Esophagus muscularis mucosa (tissue), 4 donors: ENCODE data around the gene NCOA3. TPM values are rescaled to one million over a fixed set of nuclear protein-coding genes. Genes with fewer than 3 reads are reported as not detected.
A peak's percentile ranks its signal among the peaks of the same experiment; 100 is the strongest.

Source experiments
- DNase-seq: peaks from one replicate; pipeline ENCODE4 v3.0.0-alpha.2; 2017; ENCODE audit errors: extremely low spot score
- H3K27ac ChIP-seq, 4 donors: fragments of 200-600 bp; sonication (generic); replicated peaks in 1 of 4; 1 replicate in 3 of 4; 2 replicates in 1 of 4; pipeline ENCODE4 v1.5.1; 2016 to 2019; ENCODE audit warnings: mild to moderate bottlenecking in 1 of 4
- H3K27me3 ChIP-seq, 4 donors: fragments of 200-600 bp; sonication (generic); one replicate each; pipeline versions ENCODE4 v1.5.1 to v1.6.0; 2016 to 2019
- H3K36me3 ChIP-seq, 4 donors: fragments of 200-600 bp; sonication (generic); one replicate each; pipeline ENCODE4 v1.5.1; 2016 to 2019
- H3K4me1 ChIP-seq, 4 donors: fragments of 200-600 bp; sonication (generic); one replicate each; pipeline ENCODE4 v1.5.1; 2016 to 2019
- H3K4me3 ChIP-seq, 4 donors: fragments of 200-600 bp; sonication (generic); 1 replicate in 2 of 4; 2 replicates in 2 of 4; pipeline ENCODE4 v1.5.1; 2016 to 2019; ENCODE audit warnings: mild to moderate bottlenecking in 4 of 4, moderate library complexity in 1 of 4
- H3K9me3 ChIP-seq, 4 donors: fragments of 200-600 bp; sonication (generic); 1 replicate in 3 of 4; 2 replicates in 1 of 4; pipeline ENCODE4 v1.5.1; 2016 to 2019
- EP300 ChIP-seq: sonication (generic); formaldehyde crosslinking; IDR thresholded peaks from one replicate; pipeline ENCODE4 v1.6.1; 2017; ENCODE audit warnings: antibody characterized with exemption
- POLR2A ChIP-seq: fragments of 450-650 bp; IDR thresholded peaks from one replicate; pipeline ENCODE4 v1.6.1; 2017; ENCODE audit warnings: antibody characterized with exemption, moderate library complexity, mild to moderate bottlenecking, low read depth
- POLR2AphosphoS5 ChIP-seq, 2 donors: sonication (generic); formaldehyde crosslinking; IDR thresholded peaks; one replicate each; pipeline ENCODE4 v1.6.1; 2017; ENCODE audit warnings: antibody characterized with exemption in 2 of 2
- WGBS: methylation state at CpG from one replicate; pipeline ENCODE4 v1.1.5; 2018; 5-methylcytosine and 5-hydroxymethylcytosine counted together
- intact Hi-C: fragments of 100-400 bp; cut with DNase I; formaldehyde crosslinking; loops from one replicate; pipeline ENCODE4 v1.15.1; 2023
- total RNA-seq, 4 donors: library from RNA; depleted of rRNA; stranded (reverse); fragments of >200 nt; gene quantifications; one replicate each; pipeline versions ENCODE4 v1.1.0 to v1.2.1, GENCODE V29; 2016
- TF ChIP-seq, protein P1 (sequence below), 3 experiments: fragments of 200-600 bp in 2 of 3; fragments of 450-650 bp in 1 of 3; sonication (generic) in 2 of 3; IDR thresholded peaks; one replicate each; pipeline ENCODE4 v1.5.1; 2017 to 2019; ENCODE audit warnings: antibody characterized with exemption in 3 of 3, mild to moderate bottlenecking in 2 of 3, moderate library complexity in 1 of 3

NCOA3 gene
- total RNA-seq, 4 donors from 2014 or later, result 25.7 to 51.4 (median 35.8) TPM

DNA sequence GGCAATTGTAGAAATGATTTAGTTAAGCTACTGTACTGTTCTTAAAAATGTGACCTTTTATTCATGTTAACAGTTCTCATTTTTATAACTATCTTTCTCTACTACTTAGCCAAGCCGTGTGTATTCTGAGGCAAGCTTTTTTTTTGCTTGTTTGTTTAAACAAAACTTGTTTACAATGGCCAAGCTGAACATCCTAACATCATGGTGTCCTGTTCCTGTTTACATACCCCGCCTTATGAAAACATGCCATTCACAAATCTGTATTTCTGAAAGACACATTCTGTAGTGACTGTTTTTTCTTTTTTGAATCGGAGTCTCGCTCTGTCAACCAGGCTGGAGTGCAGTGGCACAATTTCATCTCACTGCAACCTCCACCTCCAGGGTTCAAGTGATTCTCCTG, 140.9 kb downstream of the NCOA3 start:
- Histone ChIP-seq H3K27ac (no peak overlapping the region), H3K27me3 (no peaks in the 10 kb centered on the region), H3K9me3 (no peaks in the 10 kb centered on the region), H3K4me1 (peaks cover 0 to 8% (median 0%) of the 10 kb centered on the region in 4 donors), H3K36me3 (peaks cover 32 to 91% (median 67%) of the 10 kb centered on the region in 4 donors), H3K4me3 (no peak overlapping the region)
- TF ChIP-seq POLR2AphosphoS5 (IDR thresholded peaks at IDR 0.05), result no peak
- no peak for DNase-seq
- WGBS, result 94% methylated on average over 4 of the region's 4 CpGs
- intact Hi-C loops, result no loop called here

DNA sequence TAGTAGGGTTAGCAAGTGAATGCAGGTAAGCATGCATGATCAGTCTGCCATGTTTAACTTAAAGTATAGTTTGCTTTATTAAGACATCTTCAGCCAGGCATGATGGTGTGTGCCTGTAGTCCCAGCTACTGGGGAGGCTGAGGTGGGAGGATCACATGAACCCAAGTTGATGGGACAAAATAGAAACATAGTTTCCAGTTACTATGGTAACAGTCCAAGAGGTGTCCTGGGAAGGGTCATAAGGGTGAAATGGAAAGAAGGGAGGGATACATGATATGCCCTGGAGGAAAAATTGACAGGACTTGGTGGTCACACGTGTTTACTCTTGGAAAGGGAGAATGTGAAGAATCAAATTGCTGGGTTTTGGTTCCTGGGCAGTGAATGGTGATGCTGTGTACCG, 143.9 kb downstream of the NCOA3 start:
- intact Hi-C loops, result no loop called here
- peaks cover 17 to 91% (median 70%) of the 10 kb centered on the region in 4 donors for H3K36me3 ChIP-seq
- WGBS, result 84% methylated on average over 2 of the region's 2 CpGs

DNA sequence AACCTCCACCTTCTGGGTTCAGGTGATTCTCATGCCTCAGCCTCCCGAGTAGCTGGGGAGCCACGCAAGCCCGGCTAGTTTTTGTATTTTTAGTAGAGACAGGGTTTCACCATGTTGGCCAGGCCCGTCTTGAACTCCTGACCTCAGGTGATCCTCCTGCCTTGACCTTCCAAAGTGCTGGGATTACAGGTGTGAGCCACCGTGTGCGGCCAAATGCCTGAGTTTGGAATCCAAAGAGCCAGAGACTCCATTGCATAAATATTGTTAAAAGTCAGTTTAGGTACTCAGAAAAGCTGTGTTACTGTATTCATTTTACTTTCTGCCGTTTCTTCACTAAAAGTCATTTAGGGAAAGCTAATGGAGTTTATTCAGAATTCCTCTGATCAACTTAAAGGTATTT, 146.3 kb downstream of the NCOA3 start:
- Histone ChIP-seq H3K4me1 (no peaks in the 10 kb centered on the region), H3K36me3 (peaks cover 29 to 99% (median 79%) of the 10 kb centered on the region in 4 donors), H3K27ac (no peak overlapping the region), H3K9me3 (no peaks in the 10 kb centered on the region), H3K4me3 (no peak overlapping the region), H3K27me3 (no peaks in the 10 kb centered on the region)
- DNase-seq, result no peak
- 92% methylated on average over 7 of the region's 7 CpGs for WGBS
- TF ChIP-seq POLR2AphosphoS5 (IDR thresholded peaks at IDR 0.05) (no peak), EP300 (no peak), POLR2A (no peak)
- TF ChIP-seq, protein P1, sequence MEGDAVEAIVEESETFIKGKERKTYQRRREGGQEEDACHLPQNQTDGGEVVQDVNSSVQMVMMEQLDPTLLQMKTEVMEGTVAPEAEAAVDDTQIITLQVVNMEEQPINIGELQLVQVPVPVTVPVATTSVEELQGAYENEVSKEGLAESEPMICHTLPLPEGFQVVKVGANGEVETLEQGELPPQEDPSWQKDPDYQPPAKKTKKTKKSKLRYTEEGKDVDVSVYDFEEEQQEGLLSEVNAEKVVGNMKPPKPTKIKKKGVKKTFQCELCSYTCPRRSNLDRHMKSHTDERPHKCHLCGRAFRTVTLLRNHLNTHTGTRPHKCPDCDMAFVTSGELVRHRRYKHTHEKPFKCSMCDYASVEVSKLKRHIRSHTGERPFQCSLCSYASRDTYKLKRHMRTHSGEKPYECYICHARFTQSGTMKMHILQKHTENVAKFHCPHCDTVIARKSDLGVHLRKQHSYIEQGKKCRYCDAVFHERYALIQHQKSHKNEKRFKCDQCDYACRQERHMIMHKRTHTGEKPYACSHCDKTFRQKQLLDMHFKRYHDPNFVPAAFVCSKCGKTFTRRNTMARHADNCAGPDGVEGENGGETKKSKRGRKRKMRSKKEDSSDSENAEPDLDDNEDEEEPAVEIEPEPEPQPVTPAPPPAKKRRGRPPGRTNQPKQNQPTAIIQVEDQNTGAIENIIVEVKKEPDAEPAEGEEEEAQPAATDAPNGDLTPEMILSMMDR (IDR thresholded peaks at IDR 0.05), result no peak
- intact Hi-C loops, result no loop called here

More for the DNA sequence above, 143.9 kb downstream of the NCOA3 start:
- H3K27ac ChIP-seq, result no peak overlapping the region
- no peaks in the 10 kb centered on the region for H3K27me3 ChIP-seq
- H3K4me1 ChIP-seq, result no peaks in the 10 kb centered on the region
- no peak for DNase-seq
- TF ChIP-seq, protein P1 (IDR thresholded peaks at IDR 0.05), result no peak
- TF ChIP-seq EP300 (no peak), POLR2AphosphoS5 (IDR thresholded peaks at IDR 0.05) (no peak), POLR2A (no peak)
- H3K9me3 ChIP-seq, result no peaks in the 10 kb centered on the region
- H3K4me3 ChIP-seq, result no peak overlapping the region

DNA sequence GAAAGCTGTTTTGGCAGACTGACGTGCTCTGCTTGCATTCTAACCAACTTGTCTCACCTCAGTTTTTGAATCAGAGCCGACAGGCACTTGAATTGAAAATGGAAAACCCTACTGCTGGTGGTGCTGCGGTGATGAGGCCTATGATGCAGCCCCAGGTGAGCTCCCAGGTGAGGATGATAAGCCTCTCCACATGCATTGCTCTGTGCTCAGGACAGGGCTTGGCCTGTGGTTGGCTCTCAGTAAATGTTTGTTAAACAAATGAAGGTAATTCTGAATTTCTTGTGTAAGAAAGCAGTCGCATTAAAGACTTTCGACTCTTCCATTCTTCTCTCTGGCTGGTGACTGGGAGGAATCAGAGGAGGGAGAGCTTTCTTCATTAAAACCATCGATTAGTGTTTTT, 147.3 kb downstream of the NCOA3 start:
- no peaks in the 10 kb centered on the region for H3K9me3 ChIP-seq
- H3K27ac ChIP-seq, result no peak overlapping the region
- H3K36me3 ChIP-seq, result peaks cover 35 to 99% (median 82%) of the 10 kb centered on the region in 4 donors
- no peak for TF ChIP-seq POLR2AphosphoS5 (IDR thresholded peaks at IDR 0.05)
- no peak for TF ChIP-seq POLR2A
- no peak for TF ChIP-seq EP300
- TF ChIP-seq, protein P1 (IDR thresholded peaks at IDR 0.05), result no peak
- intact Hi-C loops, result no loop called here
- no peak overlapping the region for H3K4me3 ChIP-seq
- WGBS, result 82% methylated on average over 6 of the region's 6 CpGs
- no peaks in the 10 kb centered on the region for H3K27me3 ChIP-seq
- DNase-seq, result no peak
- no peaks in the 10 kb centered on the region for H3K4me1 ChIP-seq

DNA sequence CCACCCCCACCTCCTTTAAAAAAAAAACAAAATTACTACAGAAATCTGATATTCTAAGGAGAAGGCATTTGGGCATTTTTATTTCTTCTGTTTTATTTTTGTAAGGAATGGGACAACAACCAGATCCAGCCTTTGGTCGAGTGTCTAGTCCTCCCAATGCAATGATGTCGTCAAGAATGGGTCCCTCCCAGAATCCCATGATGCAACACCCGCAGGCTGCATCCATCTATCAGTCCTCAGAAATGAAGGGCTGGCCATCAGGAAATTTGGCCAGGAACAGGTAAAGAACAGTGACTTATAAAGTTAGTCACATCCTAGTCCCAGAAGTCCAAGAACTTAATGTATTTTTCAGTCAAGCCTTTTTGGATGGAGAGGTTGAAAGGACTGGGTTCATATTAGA, 150.6 kb downstream of the NCOA3 start:
- H3K27me3 ChIP-seq, result no peaks in the 10 kb centered on the region
- H3K27ac ChIP-seq, result no peak overlapping the region
- H3K9me3 ChIP-seq, result no peaks in the 10 kb centered on the region
- H3K4me1 ChIP-seq, result no peaks in the 10 kb centered on the region
- WGBS, result 85% methylated on average over 3 of the region's 3 CpGs
- H3K4me3 ChIP-seq, result no peak overlapping the region
- TF ChIP-seq POLR2AphosphoS5 (IDR thresholded peaks at IDR 0.05) (no peak), POLR2A (no peak), EP300 (no peak)
- TF ChIP-seq, protein P1 (IDR thresholded peaks at IDR 0.05), result no peak
- DNase-seq, result peak; percentile 42
- peaks cover 30 to 98% (median 83%) of the 10 kb centered on the region in 4 donors for H3K36me3 ChIP-seq
- intact Hi-C loops, result no loop called here
